GM19372 (cell line): ENCODE measurements around the gene HOXB5.

Experiments used
- ATAC-seq: cut with Tn5 transposase; IDR thresholded peaks from one replicate; pipeline ENCODE4 v1.9.1; 2021; ENCODE audit warnings: mild to moderate bottlenecking, low read depth, moderate library complexity; ENCODE audit not compliant: unreplicated experiment

Gene HOXB5

GRCh38 chr17:48593126-48593829 is at the start of gene HOXB5:
HOXB5 (minus strand) TSS chr17:48593779; CDS start chr17:48593682, 97 bp downstream.
- no peak for ATAC-seq

- ATAC-seq = no peak
These were observed 49.5 kb upstream of the HOXB5 start for GRCh38 chr17:48642843-48643696.

- ATAC-seq = no peak
These were observed 48.7 kb upstream of the HOXB5 start for GRCh38 chr17:48642059-48642842.

GRCh38 chr17:48641541-48642058 is 48.0 kb upstream of the HOXB5 start:
- no peak for ATAC-seq

- ATAC-seq = no peak
These were observed 47.2 kb upstream of the HOXB5 start for GRCh38 chr17:48640858-48641180.

- ATAC-seq = no peak
These were observed 46.6 kb upstream of the HOXB5 start for GRCh38 chr17:48639982-48640857.

- ATAC-seq = no peak
These were observed 45.6 kb upstream of the HOXB5 start for GRCh38 chr17:48639136-48639535.

GRCh38 chr17:48637323-48638260 is 44.0 kb upstream of the HOXB5 start:
- ATAC-seq = no peak

GRCh38 chr17:48636177-48637018 is 42.8 kb upstream of the HOXB5 start:
- ATAC-seq = no peak

GRCh38 chr17:48634493-48635208 is 41.1 kb upstream of the HOXB5 start:
- ATAC-seq = no peak

GRCh38 chr17:48633266-48633677 is 39.7 kb upstream of the HOXB5 start:
- no peak for ATAC-seq

- ATAC-seq = no peak
These were observed 39.1 kb upstream of the HOXB5 start for GRCh38 chr17:48632579-48633265.

GRCh38 chr17:48631693-48632578 is 38.4 kb upstream of the HOXB5 start:
- ATAC-seq = no peak

GRCh38 chr17:48630925-48631692 is 37.5 kb upstream of the HOXB5 start:
- no peak for ATAC-seq
